Lower leg skin (tissue), 3 donors: Measurements from ENCODE around the gene MSANTD2.

Source experiments
- POLR2A ChIP-seq, 2 donors: fragments of 450-650 bp; IDR thresholded peaks; one replicate each; pipeline ENCODE4 v1.6.1; 2016 to 2017; ENCODE audit warnings: antibody characterized with exemption in 2 of 2, mild to moderate bottlenecking in 1 of 2, moderate library complexity in 1 of 2
- TF ChIP-seq, protein P1 (sequence below), 3 donors: fragments of 450-650 bp; IDR thresholded peaks; one replicate each; pipeline ENCODE4 v1.5.1; 2016; ENCODE audit warnings: antibody characterized with exemption in 3 of 3, mild to moderate bottlenecking in 3 of 3, moderate library complexity in 2 of 3

DNA sequence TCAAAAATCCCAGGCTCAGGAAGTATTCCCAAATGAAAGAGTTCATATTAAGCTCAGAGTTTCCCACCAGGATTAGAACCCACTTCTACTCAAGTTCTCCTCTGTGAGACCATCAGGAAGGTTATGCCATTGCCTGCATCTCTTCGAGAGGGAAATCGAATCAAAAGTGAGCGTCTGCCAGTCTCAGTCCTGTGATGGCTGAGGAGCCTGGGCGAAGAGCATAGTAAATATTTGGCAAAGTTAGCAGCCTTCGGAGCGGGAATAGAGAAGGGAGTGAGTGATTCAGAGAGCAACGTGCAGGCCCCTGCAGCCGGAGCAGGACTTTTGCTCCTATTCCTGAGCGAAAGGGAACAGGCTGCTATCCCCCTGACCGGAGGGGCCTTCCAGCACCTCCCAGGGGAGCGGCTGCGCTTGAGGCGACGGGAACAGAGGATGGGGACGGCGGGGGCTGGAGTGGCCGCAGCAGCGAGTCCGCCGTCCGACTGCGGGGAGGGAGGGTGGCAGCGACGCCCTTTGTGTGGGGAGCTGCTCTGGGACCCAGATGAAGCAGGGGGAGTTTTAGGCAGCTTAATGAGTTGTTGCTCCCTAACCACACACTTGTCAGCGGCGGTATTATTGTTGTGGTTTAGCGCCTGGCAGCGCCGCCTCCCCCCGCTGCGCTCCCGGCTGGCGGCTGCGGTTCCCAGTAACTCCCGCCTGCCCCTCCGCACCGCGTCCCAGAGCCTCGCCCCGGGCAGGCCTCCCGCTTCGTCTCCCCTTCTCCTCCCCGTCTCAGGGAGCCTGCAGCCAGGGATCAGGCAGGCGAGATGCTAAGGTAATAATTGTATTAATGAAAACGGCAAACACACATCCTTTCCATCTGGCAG is 82.2 kb downstream of the MSANTD2 start:
- TF ChIP-seq, protein P1, sequence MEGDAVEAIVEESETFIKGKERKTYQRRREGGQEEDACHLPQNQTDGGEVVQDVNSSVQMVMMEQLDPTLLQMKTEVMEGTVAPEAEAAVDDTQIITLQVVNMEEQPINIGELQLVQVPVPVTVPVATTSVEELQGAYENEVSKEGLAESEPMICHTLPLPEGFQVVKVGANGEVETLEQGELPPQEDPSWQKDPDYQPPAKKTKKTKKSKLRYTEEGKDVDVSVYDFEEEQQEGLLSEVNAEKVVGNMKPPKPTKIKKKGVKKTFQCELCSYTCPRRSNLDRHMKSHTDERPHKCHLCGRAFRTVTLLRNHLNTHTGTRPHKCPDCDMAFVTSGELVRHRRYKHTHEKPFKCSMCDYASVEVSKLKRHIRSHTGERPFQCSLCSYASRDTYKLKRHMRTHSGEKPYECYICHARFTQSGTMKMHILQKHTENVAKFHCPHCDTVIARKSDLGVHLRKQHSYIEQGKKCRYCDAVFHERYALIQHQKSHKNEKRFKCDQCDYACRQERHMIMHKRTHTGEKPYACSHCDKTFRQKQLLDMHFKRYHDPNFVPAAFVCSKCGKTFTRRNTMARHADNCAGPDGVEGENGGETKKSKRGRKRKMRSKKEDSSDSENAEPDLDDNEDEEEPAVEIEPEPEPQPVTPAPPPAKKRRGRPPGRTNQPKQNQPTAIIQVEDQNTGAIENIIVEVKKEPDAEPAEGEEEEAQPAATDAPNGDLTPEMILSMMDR (IDR thresholded peaks at IDR 0.05) = no peak
- TF ChIP-seq POLR2A (IDR thresholded peaks at IDR 0.05) = no peak
